Breast epithelium (tissue), 4 donors: ENCODE results near the gene SRRM3. TPM values are rescaled to one million over a fixed set of nuclear protein-coding genes. Genes with fewer than 3 reads are reported as not detected.
"Not testable (repeated sequence)": the region's sequence is repeated elsewhere in the genome, so short reads cannot be mapped to it uniquely, and the experiment has no call there.

Source experiments
- DNase-seq, 2 donors: peaks; one replicate each; pipeline ENCODE4 v3.0.0-alpha.2; 2019; ENCODE audit warnings: low spot score in 2 of 2
- H3K27ac ChIP-seq, 2 donors: fragments of 200-600 bp; sonication (generic) in 1 of 2; one replicate each; pipeline ENCODE4 v1.5.1; 2016 to 2019; ENCODE audit warnings: mild to moderate bottlenecking in 1 of 2
- H3K27me3 ChIP-seq, 2 donors: fragments of 200-600 bp; sonication (generic) in 1 of 2; one replicate each; pipeline versions ENCODE4 v1.5.1 to v1.6.0; 2017 to 2019; ENCODE audit warnings: control low read depth in 1 of 2, mild to moderate bottlenecking in 1 of 2
- H3K36me3 ChIP-seq: fragments of 200-600 bp; one replicate; pipeline ENCODE4 v1.5.1; 2019
- H3K4me1 ChIP-seq, 2 donors: fragments of 200-600 bp; sonication (generic); one replicate each; pipeline ENCODE4 v1.5.1; 2016 to 2019; ENCODE audit warnings: control low read depth in 1 of 2
- H3K4me3 ChIP-seq, 3 donors: fragments of 200-600 bp; sonication (generic); 1 replicate in 2 of 3; 2 replicates in 1 of 3; pipeline ENCODE4 v1.5.1; 2016 to 2019; ENCODE audit warnings: mild to moderate bottlenecking in 3 of 3, moderate library complexity in 2 of 3
- H3K9me3 ChIP-seq, 2 donors: fragments of 200-600 bp; sonication (generic) in 1 of 2; one replicate each; pipeline ENCODE4 v1.5.1; 2016 to 2019; ENCODE audit warnings: control low read depth in 1 of 2
- POLR2A ChIP-seq: fragments of 450-650 bp; IDR thresholded peaks from one replicate; pipeline ENCODE4 v1.6.1; 2016; ENCODE audit warnings: antibody characterized with exemption, mild to moderate bottlenecking, moderate library complexity
- POLR2AphosphoS5 ChIP-seq, 3 donors: sonication (generic); formaldehyde crosslinking; IDR thresholded peaks; one replicate each; pipeline ENCODE4 v1.6.1; 2017; ENCODE audit warnings: antibody characterized with exemption in 3 of 3
- intact Hi-C: fragments of 100-400 bp; cut with DNase I; formaldehyde crosslinking; loops from one replicate; pipeline ENCODE4 v1.15.1; 2023; ENCODE audit warnings: low total_unique reads
- total RNA-seq, 3 donors: library from RNA; depleted of rRNA; stranded (reverse); fragments of >200 nt; gene quantifications; one replicate each; pipeline ENCODE4 v1.1.0, GENCODE V29; 2016
- TF ChIP-seq, protein P1 (sequence below), 3 donors: fragments of 450-650 bp; IDR thresholded peaks; one replicate each; pipeline ENCODE4 v1.5.1; 2016 to 2017; ENCODE audit warnings: antibody characterized with exemption in 3 of 3, mild to moderate bottlenecking in 3 of 3, moderate library complexity in 3 of 3

The SRRM3 gene
- total RNA-seq, 3 donors from 2014 or later = 3.4 to 7.9 (median 3.4) TPM

- TF ChIP-seq POLR2AphosphoS5 (IDR thresholded peaks at IDR 0.05) (peak in 2 of 3 donors; percentile 38 to 47), POLR2A (peak; percentile 16)
- TF ChIP-seq, protein P1, sequence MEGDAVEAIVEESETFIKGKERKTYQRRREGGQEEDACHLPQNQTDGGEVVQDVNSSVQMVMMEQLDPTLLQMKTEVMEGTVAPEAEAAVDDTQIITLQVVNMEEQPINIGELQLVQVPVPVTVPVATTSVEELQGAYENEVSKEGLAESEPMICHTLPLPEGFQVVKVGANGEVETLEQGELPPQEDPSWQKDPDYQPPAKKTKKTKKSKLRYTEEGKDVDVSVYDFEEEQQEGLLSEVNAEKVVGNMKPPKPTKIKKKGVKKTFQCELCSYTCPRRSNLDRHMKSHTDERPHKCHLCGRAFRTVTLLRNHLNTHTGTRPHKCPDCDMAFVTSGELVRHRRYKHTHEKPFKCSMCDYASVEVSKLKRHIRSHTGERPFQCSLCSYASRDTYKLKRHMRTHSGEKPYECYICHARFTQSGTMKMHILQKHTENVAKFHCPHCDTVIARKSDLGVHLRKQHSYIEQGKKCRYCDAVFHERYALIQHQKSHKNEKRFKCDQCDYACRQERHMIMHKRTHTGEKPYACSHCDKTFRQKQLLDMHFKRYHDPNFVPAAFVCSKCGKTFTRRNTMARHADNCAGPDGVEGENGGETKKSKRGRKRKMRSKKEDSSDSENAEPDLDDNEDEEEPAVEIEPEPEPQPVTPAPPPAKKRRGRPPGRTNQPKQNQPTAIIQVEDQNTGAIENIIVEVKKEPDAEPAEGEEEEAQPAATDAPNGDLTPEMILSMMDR (IDR thresholded peaks at IDR 0.05) = no peak
- no peaks in the 10 kb centered on the region for H3K27me3 ChIP-seq
- peak overlapping the region; percentile 91 to 97 for H3K27ac ChIP-seq
- H3K36me3 ChIP-seq = no peaks in the 10 kb centered on the region
- DNase-seq = peak; percentile 71 to 87
- no peaks in the 10 kb centered on the region for H3K9me3 ChIP-seq
- peaks cover 7 to 19% of the 10 kb centered on the region in 2 donors for H3K4me1 ChIP-seq
- H3K4me3 ChIP-seq = peak overlapping the region; percentile 67 to 90 (median 72)
- intact Hi-C loops = no loop called here
Measured at GRCh38 chr7:76303202-76304147, 101.8 kb downstream of the SRRM3 start.

GRCh38 chr7:76304888-76305375 lies 103.2 kb downstream of the SRRM3 start:
- Histone ChIP-seq H3K36me3 (no peaks in the 10 kb centered on the region), H3K4me1 (peaks cover 7 to 19% of the 10 kb centered on the region in 2 donors), H3K27ac (peak overlapping the region; percentile 91 to 97), H3K27me3 (no peaks in the 10 kb centered on the region), H3K4me3 (peak overlapping the region in 1 of 3 donors; percentile 7), H3K9me3 (no peaks in the 10 kb centered on the region)
- intact Hi-C loops = no loop called here
- DNase-seq = peak; percentile 93 to 96
- peak; percentile 47 to 89 (median 85) for TF ChIP-seq POLR2AphosphoS5 (IDR thresholded peaks at IDR 0.05)
- TF ChIP-seq, protein P1 (IDR thresholded peaks at IDR 0.05) = no peak
- TF ChIP-seq POLR2A = no peak

DNA sequence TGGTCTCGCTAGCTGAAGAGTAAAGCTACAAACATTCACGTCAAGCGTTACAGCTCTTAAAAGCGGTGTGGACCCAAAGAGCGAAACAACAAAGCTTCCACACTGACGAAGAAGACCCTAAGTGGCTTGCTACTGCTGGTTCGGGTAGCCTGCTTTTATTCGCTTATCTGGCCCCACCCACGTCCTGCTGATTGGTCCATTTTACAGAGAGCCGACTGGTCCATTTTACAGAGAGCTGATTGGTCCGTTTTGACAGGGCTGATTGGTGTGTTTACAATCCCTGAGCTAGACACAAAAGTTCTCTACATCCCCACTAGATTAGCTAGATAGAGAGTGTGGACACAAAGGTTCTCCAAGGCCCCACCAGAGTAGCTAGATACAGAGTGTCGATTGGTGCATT lies 107.2 kb downstream of the SRRM3 start:
- H3K4me3 ChIP-seq, H3K27me3 ChIP-seq, intact Hi-C loops, H3K36me3 ChIP-seq, H3K9me3 ChIP-seq, H3K27ac ChIP-seq, DNase-seq: not testable (repeated sequence)
- peaks cover 7 to 16% of the 10 kb centered on the region in 2 donors for H3K4me1 ChIP-seq

GRCh38 chr7:76309341-76310101 lies 107.8 kb downstream of the SRRM3 start:
- H3K36me3 ChIP-seq, H3K27me3 ChIP-seq, DNase-seq, H3K9me3 ChIP-seq, H3K4me3 ChIP-seq, H3K27ac ChIP-seq: not testable (repeated sequence)
- peaks cover 4 to 13% of the 10 kb centered on the region in 2 donors for H3K4me1 ChIP-seq
- intact Hi-C loops = loop anchor here (10.0 kb wide), 1 partner anchor 135 kb away; no protein-coding TSS in a partner anchor

GRCh38 chr7:76310102-76310957 lies 108.6 kb downstream of the SRRM3 start:
- Histone ChIP-seq H3K36me3 (no peaks in the 10 kb centered on the region), H3K27me3 (no peaks in the 10 kb centered on the region), H3K9me3 (no peaks in the 10 kb centered on the region), H3K27ac (peak overlapping the region; percentile 83 to 84), H3K4me1 (peaks cover 0 to 5% of the 10 kb centered on the region in 2 donors), H3K4me3 (peak overlapping the region in 1 of 3 donors; percentile 23)
- TF ChIP-seq, protein P1 (IDR thresholded peaks at IDR 0.05) = no peak
- TF ChIP-seq POLR2A = no peak
- TF ChIP-seq POLR2AphosphoS5 (IDR thresholded peaks at IDR 0.05) = peak in 2 of 3 donors; percentile 34 to 46
- intact Hi-C loops = loop anchor here (10.0 kb wide), 1 partner anchor 136 kb away; no protein-coding TSS in a partner anchor
- DNase-seq = peak; percentile 90 to 95

GRCh38 chr7:76311838-76312237 lies 110.1 kb downstream of the SRRM3 start:
- H3K4me3 ChIP-seq, H3K36me3 ChIP-seq, H3K27me3 ChIP-seq, H3K9me3 ChIP-seq, H3K27ac ChIP-seq, DNase-seq, H3K4me1 ChIP-seq: not testable (repeated sequence)
- intact Hi-C loops = loop anchor here (10.0 kb wide), 1 partner anchor 137 kb away; no protein-coding TSS in a partner anchor
